SJSA1 (cell line): ENCODE measurements around the gene FRMD4B. TPM values are rescaled to one million over a fixed set of nuclear protein-coding genes. Genes with fewer than 3 reads are reported as not detected.
"Not testable (repeated sequence)": the region's sequence is repeated elsewhere in the genome, so short reads cannot be mapped to it uniquely, and the experiment has no call there.

Experiments used
- DNase-seq, 2 experiments: peaks; one replicate each; pipeline ENCODE4 v3.0.0-alpha.2; 2015 to 2020; ENCODE audit warnings: low spot score in 2 of 2, low read depth in 1 of 2
- H3K27ac ChIP-seq: fragments of 250-450 bp; sonication (Bioruptor Pico); 2 replicates; pipeline ENCODE4 v1.5.1; 2020; ENCODE audit warnings: mild to moderate bottlenecking, moderate library complexity
- H3K27me3 ChIP-seq: fragments of 250-450 bp; sonication (Bioruptor Pico); replicated peaks from 2 replicates; pipeline ENCODE4 v1.5.1; 2020; ENCODE audit warnings: mild to moderate bottlenecking, moderate library complexity
- H3K36me3 ChIP-seq: fragments of 250-450 bp; sonication (Bioruptor Pico); 2 replicates; pipeline ENCODE4 v1.5.1; 2020; ENCODE audit warnings: mild to moderate bottlenecking
- H3K4me1 ChIP-seq: fragments of 250-450 bp; sonication (Bioruptor Pico); replicated peaks from 2 replicates; pipeline ENCODE4 v1.6.1; 2021; ENCODE audit warnings: mild to moderate bottlenecking
- H3K4me3 ChIP-seq: fragments of 250-450 bp; sonication (Bioruptor Pico); 2 replicates; pipeline ENCODE4 v1.5.1; 2020; ENCODE audit warnings: mild to moderate bottlenecking
- H3K9me3 ChIP-seq: fragments of 250-450 bp; sonication (Bioruptor Pico); replicated peaks from 2 replicates; pipeline ENCODE4 v1.5.1; 2020; ENCODE audit warnings: mild to moderate bottlenecking
- total RNA-seq: library from RNA; depleted of rRNA; stranded (reverse); fragments of >200 nt; shearing (Covaris generic); gene quantifications from 2 replicates; pipeline ENCODE4 v1.2.3, GENCODE V29; 2014

The FRMD4B gene
- total RNA-seq, 1 experiment from 2014 or later = 1.3 TPM

DNA sequence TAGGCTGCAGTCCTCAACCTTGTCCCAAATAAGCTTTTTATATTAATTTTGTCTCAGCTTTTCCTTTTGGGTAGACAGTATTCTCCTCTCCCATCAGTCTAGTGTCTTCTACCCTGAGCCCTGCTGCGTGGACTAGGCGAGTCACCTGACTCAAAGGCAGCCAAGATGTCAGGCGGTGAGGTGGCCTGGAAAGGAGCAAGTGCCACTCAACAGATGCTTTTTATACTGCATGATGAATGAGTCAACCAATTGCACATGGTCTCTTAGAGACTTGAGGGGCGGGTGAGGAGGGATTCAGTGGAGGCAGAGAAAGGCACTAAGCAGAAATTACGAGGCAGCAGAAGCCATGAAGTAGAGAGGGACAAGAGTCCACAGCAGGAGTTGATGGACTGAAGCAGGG, 95.9 kb downstream of the FRMD4B start:
- no peak for DNase-seq
- Histone ChIP-seq H3K4me1 (peaks cover 20% of the 10 kb centered on the region), H3K27ac (no peak overlapping the region), H3K9me3 (no peaks in the 10 kb centered on the region), H3K27me3 (no peaks in the 10 kb centered on the region), H3K4me3 (no peak overlapping the region), H3K36me3 (no peaks in the 10 kb centered on the region)

DNA sequence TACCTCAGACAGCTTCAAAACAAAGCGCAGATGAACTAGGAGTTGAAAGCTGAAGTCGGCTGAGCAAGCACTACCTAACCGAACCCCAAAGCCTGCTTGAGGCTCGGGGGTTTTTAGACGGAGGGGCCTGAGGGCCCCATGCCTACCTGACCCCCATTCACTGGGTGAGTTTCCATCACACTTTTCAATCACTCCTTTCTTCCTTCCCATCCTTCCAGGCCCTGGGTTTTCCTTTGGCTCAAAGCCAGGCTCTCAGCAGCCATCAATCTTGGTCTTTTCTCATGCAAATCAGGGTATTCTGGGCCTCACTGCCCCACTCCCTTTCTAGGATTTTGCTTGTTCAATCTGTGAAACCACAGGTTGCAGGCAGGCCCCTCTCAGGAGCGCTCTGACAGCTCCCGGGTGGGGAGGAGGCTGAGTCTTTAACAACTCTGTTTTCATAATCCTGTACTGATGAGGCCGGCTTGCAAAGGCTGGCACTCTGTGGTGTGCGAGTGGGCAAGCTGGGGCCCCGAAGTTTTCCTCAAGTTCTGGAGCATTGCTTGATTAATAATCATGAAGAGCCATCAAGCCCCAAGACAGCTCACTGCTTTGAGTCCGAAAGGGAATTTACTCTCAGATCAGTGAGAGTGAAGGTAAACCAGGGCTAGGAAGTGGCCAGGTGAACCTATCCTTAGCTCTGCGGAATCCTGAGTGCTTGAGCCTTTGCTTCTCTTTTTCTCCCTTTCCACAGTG, 97.6 kb downstream of the FRMD4B start:
- Histone ChIP-seq H3K4me3 (no peak overlapping the region), H3K36me3 (no peaks in the 10 kb centered on the region), H3K27ac (no peak overlapping the region), H3K4me1 (peaks cover 12% of the 10 kb centered on the region), H3K27me3 (no peaks in the 10 kb centered on the region), H3K9me3 (no peaks in the 10 kb centered on the region)
- DNase-seq = peak in 1 of 2 experiments; percentile 10

DNA sequence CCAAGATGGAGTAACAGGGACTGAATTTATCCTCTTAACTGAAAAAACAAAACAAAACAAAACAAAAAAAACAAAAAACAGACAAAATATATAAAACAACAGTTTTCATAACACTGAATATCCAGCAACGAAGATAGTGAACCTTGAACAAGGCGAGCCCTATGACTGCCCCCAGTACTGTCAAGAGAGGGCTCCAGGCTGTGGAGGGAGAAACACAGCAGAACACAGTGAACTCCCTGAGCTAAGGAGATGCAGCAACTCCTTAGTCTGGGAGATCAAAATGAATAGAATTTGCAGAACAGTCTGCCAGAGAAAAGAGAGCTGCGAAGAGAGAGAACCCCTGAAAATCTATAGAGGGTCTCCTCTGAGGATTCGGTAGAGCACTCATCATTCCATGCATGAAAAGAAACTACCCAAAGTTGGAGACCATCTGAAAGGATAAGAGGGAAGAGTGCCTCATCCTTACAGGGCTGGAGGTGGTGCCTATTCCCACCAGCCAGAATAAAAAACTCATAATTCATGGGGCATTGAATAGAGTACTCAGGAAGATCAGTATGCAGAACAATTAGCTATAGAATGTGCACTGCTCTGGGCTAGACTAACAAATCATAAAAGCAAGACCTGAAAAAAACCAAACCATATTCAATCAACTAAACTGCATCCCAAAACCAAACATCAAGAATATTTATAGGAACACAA, 101.8 kb downstream of the FRMD4B start:
- no peak overlapping the region for H3K27ac ChIP-seq
- H3K36me3 ChIP-seq = no peaks in the 10 kb centered on the region
- no peak for DNase-seq
- no peaks in the 10 kb centered on the region for H3K9me3 ChIP-seq
- H3K4me1 ChIP-seq = peaks cover 9% of the 10 kb centered on the region
- no peak overlapping the region for H3K4me3 ChIP-seq
- H3K27me3 ChIP-seq = no peaks in the 10 kb centered on the region

DNA sequence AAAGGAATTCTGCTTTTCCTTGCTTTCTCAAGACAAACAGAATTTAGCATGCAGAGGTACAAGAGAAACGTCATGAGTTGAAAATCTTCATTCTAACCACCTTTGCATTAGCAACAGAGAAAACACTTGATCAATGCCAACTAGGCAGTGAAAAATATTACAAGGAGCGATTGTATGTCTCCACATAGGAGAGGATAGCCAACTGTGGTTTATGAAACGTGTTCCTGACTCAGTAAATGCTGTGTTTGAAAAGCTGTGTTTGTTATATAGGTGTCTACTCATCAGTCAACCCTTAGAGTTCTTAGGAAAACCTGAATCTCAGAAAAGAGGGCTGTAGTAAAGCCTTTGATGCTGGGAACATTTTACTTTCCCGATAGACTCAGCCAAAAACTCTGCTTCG, 102.4 kb downstream of the FRMD4B start:
- Histone ChIP-seq H3K4me3 (no peak overlapping the region), H3K4me1 (peaks cover 4% of the 10 kb centered on the region), H3K27me3 (no peaks in the 10 kb centered on the region), H3K36me3 (no peaks in the 10 kb centered on the region), H3K27ac (no peak overlapping the region), H3K9me3 (no peaks in the 10 kb centered on the region)
- DNase-seq = no peak

DNA sequence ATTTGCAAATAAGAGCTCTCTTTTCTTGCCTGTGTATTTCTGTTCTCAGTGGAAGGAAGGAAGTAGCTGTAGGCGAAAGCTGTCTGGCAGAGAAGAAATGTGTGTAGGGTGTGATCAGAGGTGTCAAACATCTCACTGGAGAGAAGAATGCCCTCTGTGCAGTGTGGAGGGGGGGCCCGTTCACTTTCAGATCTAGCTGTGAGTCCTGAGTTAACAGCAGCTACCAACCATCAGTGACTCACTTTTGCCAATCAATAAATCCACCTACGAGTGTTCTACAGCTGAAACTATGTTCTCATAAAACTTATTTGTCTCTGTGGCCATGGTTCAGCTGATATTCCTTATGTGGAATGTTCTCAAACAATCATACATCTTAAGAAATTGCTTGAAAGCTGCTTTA, 103.7 kb downstream of the FRMD4B start:
- no peaks in the 10 kb centered on the region for H3K9me3 ChIP-seq
- no peak for DNase-seq
- no peak overlapping the region for H3K27ac ChIP-seq
- H3K4me3 ChIP-seq = no peak overlapping the region
- no peaks in the 10 kb centered on the region for H3K27me3 ChIP-seq
- no peaks in the 10 kb centered on the region for H3K36me3 ChIP-seq
- H3K4me1 ChIP-seq = no peaks in the 10 kb centered on the region

DNA sequence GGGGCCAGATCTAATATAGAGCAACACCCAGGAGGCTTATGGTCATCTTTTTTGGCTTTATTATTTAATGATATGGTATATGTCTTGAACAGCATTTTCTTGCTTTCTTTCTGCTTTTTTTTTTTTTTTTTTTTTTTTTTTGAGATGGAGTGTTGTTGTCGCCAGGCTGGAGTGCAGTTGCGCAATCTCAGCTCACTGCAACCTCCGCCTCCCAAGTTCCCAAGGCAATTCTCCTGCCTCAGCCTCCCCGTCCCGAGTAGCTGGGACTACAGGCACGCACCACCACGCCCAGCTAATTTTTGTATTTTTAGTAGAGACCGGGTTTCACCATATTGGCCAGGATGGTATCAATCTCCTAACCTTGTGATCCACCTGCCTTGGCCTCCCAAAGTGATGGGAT, 108.5 kb downstream of the FRMD4B start:
- H3K27me3 ChIP-seq, H3K27ac ChIP-seq, H3K4me3 ChIP-seq: not testable (repeated sequence)

DNA sequence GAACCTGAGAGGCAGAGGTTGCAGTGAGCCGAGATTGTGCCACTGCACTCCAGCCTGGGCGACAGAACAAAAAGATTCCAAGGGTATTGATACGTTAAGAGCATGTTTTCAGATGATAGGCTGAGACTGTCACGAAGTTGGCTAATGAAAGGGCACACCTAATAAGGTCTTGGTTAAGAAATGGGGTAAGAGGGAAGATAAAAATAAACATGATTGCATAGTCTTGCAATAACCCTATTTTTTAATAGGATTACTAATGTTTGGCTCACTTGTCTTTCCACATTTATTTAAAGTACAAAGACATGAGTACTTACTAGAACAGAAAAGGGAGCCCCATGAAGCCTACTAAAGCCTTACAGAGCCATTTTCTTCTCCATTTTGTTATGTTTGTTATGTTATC, 109.0 kb downstream of the FRMD4B start:
- H3K27ac ChIP-seq = no peak overlapping the region
- DNase-seq = no peak
- no peaks in the 10 kb centered on the region for H3K4me1 ChIP-seq
- H3K36me3 ChIP-seq = no peaks in the 10 kb centered on the region
- no peaks in the 10 kb centered on the region for H3K27me3 ChIP-seq
- no peaks in the 10 kb centered on the region for H3K9me3 ChIP-seq
- no peak overlapping the region for H3K4me3 ChIP-seq

More for the DNA sequence above, 108.5 kb downstream of the FRMD4B start:
- not testable (repeated sequence) for H3K36me3 ChIP-seq, H3K9me3 ChIP-seq, DNase-seq, H3K4me1 ChIP-seq

DNA sequence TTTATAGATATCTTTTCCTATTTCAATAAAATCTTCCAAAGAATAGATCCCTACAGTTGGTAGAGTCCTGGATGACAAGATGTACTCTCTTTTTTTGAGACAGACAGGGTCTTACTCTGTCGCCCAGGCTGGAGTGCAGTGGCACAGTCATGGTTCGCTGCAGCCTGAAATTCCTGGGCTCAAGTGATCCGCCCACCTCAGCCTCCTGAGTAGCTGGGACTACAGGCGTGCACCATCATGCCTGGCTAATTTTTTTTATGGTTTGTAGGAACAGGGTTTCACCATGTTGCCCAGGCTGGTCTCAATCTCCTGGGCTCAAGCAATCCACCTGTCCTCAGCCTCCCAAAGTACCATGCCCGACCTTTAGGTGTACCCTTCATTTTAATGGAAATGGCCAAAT, 109.7 kb downstream of the FRMD4B start:
- not testable (repeated sequence) for H3K36me3 ChIP-seq, H3K27ac ChIP-seq, H3K27me3 ChIP-seq, H3K4me1 ChIP-seq, H3K9me3 ChIP-seq, DNase-seq, H3K4me3 ChIP-seq

DNA sequence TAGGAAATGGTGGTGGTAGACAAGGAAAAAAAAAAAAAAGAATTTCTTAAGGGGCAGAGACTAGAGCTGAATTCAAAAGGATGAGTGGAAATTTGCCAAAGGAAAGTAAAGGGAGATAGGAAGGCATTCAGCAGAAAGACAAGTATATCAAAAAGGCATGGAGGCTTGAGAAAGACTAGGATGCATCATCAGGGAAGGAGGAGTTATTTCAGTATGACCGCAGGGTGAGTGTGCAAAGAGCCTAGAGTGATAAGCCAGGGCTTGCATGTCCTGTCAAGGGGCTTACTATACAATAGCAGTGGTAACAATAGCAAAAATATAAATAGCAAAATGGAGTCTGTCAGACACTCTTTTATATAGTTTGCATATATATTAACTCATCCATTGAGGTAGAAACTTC, 112.0 kb downstream of the FRMD4B start:
- Histone ChIP-seq H3K9me3 (no peaks in the 10 kb centered on the region), H3K4me1 (no peaks in the 10 kb centered on the region), H3K36me3 (no peaks in the 10 kb centered on the region), H3K27me3 (no peaks in the 10 kb centered on the region), H3K27ac (no peak overlapping the region), H3K4me3 (no peak overlapping the region)
- no peak for DNase-seq

DNA sequence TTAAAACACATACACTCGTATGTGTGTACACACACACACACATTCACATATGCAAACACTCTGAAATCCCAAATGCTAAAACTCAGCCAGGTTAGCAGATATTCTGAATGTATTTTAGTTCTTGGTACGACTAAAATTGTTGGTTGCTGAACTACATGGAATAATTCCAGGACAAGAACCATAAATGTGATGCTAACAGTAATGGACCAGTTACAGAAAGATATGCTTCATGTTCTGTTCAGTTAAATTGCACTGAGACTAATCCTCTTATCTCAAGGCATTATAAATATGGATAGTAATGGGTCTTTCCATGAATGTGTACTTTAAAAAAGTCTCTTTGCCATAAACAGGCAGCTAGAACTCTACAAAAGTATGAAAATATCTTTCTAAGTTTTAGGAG, 113.3 kb downstream of the FRMD4B start:
- Histone ChIP-seq H3K4me3 (no peak overlapping the region), H3K4me1 (no peaks in the 10 kb centered on the region), H3K9me3 (no peaks in the 10 kb centered on the region), H3K27ac (no peak overlapping the region), H3K27me3 (no peaks in the 10 kb centered on the region), H3K36me3 (no peaks in the 10 kb centered on the region)
- DNase-seq = no peak

DNA sequence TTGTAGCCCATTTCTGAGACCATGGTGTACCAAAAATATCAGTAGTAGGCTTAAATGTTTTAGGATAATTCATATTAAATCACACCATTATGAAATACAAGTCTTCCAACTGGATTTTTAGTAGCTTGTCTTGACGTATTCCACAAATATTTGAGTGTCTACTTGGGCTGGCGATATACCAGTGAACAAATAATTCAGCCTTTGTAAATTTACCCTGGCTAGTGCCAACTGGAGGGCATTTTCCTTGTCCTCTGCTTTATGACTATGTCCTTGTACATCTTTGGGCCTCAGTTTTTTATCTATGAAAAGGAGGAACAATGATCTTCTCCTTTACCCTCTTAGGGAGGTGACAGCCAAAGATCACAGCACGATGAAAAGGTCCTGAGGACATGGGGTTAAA, 114.8 kb downstream of the FRMD4B start:
- no peak overlapping the region for H3K4me3 ChIP-seq
- H3K4me1 ChIP-seq = no peaks in the 10 kb centered on the region
- H3K9me3 ChIP-seq = no peaks in the 10 kb centered on the region

DNA sequence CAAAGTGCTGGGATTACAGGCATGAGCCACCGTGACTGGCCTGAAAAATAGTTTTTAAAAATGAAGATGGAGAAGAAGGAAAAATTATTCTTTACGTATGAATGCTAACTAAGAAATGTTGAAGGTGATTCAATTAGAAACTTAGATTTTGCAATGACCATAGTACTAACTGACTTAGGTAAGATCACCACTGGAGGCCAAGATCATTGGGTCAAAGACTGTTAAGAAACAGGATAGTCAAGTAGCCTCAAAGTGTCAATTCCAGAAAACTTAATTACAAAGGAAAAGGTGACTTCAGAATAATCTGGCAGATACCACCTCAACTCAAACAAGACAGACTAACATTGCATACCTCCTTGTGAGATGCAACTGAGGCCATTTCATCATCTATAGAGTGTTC, 119.3 kb downstream of the FRMD4B start:
- Histone ChIP-seq H3K4me1 (no peaks in the 10 kb centered on the region), H3K36me3 (no peaks in the 10 kb centered on the region), H3K27me3 (no peaks in the 10 kb centered on the region), H3K9me3 (no peaks in the 10 kb centered on the region), H3K4me3 (no peak overlapping the region), H3K27ac (no peak overlapping the region)
- DNase-seq = no peak

More for the DNA sequence above, 114.8 kb downstream of the FRMD4B start:
- Histone ChIP-seq H3K36me3 (no peaks in the 10 kb centered on the region), H3K27me3 (no peaks in the 10 kb centered on the region), H3K27ac (no peak overlapping the region)
- DNase-seq = no peak

DNA sequence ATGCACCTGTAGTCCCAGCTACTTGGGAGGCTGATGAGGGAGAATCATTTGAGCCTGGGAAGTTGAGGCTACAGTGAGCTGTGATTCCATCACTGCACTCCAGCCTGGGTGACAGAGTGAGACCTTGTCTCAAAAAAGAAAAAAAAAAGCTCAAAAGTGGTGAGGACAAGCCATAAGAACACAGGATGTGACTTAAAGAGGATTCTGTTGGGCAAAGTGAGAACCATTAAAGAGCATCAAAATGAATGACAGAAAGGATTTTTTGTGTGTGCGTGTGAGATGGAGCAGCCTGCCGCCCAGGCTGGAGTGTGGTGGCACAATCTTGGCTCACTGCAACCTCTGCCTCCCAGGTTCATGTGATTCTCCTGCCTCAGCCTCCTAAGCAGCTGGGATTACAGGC, 119.8 kb downstream of the FRMD4B start:
- H3K27ac ChIP-seq, DNase-seq, H3K4me3 ChIP-seq, H3K36me3 ChIP-seq, H3K4me1 ChIP-seq, H3K27me3 ChIP-seq, H3K9me3 ChIP-seq: not testable (repeated sequence)

DNA sequence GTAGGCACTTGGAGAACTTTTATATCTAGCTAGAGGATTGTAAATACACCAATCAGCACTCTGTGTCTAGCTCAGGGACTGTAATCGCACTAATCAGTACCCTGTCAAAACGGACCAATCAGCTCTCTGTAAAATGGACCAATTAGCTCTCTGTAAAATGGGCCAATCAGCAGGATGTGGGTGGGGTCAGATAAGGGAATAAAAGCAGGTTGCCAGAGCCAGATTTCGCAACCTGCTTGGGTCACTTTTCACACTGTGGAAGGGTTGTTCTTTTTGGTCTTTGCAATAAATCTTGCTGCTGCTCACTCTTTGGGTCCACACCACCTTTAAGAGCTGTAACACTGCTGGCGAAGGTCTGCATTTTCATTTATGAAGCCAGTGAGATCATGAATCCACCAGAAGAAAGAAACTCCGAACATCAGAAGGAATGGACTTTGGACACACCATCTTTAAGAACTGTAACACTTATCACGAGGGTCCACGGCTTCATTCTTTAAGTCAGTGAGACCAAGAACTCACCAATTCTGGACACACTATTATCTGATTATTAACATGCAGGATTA, 125.0 kb downstream of the FRMD4B start:
- not testable (repeated sequence) for H3K9me3 ChIP-seq

More for the DNA sequence above, 125.0 kb downstream of the FRMD4B start:
- not testable (repeated sequence) for H3K4me3 ChIP-seq, H3K4me1 ChIP-seq, H3K27ac ChIP-seq, H3K36me3 ChIP-seq, H3K27me3 ChIP-seq, DNase-seq
